ENCODE results near the gene LRRC8C. TPM values are rescaled to one million over a fixed set of nuclear protein-coding genes. Genes with fewer than 3 reads are reported as not detected.

The LRRC8C gene
- total RNA-seq, 1 experiment from 2014 or later: 8.4 TPM

GRCh38 chr1:89759036-89759435 is 126.1 kb downstream of the LRRC8C start:
- ATAC-seq (no peak), DNase-seq (ENCODE audit: low read depth, low spot score) (no peak)
- no peak overlapping the region for H3K9ac ChIP-seq (ENCODE audit: low read length)
- H3K4me3 ChIP-seq (replicated peaks in 1 of 2; ENCODE audit: low read depth in 1 of 2, low read length in 2 of 2): no peak overlapping the region
- H3K27ac ChIP-seq (ENCODE audit: low read depth, low read length): no peak overlapping the region
- no peaks in the 10 kb centered on the region; the same call in 1 of the 2 replicates for H3K27me3 ChIP-seq (ENCODE audit: insufficient read depth, low read length)
- no peak overlapping the region for H2AFZ ChIP-seq (ENCODE audit: low read depth, low read length, poor library complexity, severe bottlenecking)
- H3K79me2 ChIP-seq (ENCODE audit: insufficient read depth, low read length): no peaks in the 10 kb centered on the region
- ChIA-PET POLR2A (no interaction called here), RAD21 (ENCODE audit: low non-redundant PET in 1 of 2, low total read pairs in 2 of 2, uncharacterized antibody in 2 of 2, unreplicated experiment in 2 of 2) (no interaction called here), CTCF (no interaction called here)
- intact Hi-C loops (cut with micrococcal nuclease): no loop called here
- no TSS peak for BruUV-seq (replicated peaks)
- H3K4me1 ChIP-seq (ENCODE audit: control insufficient read depth in 1 of 2, insufficient read depth in 2 of 2, low read length in 2 of 2): peaks cover 0 to 8% of the 10 kb centered on the region in 2 experiments; a peak in 1 of 4 replicates
- no peak overlapping the region for H3K4me2 ChIP-seq (ENCODE audit: low read length)
- no peaks in the 10 kb centered on the region for H4K20me1 ChIP-seq (ENCODE audit: insufficient read depth)
- no peaks in the 10 kb centered on the region for H3K36me3 ChIP-seq (ENCODE audit: control insufficient read depth in 1 of 2, insufficient read depth in 2 of 2, low read length in 2 of 2)
- TF ChIP-seq ZBTB33 (IDR thresholded peaks at IDR 0.05; ENCODE audit: extremely low read depth, insufficient replicate concordance, low read length) (no peak), TCF7L2 (IDR thresholded peaks at IDR 0.05; ENCODE audit: borderline replicate concordance, extremely low read depth, insufficient read depth, insufficient read length) (no peak), SP1 (IDR thresholded peaks at IDR 0.05; ENCODE audit: low read depth) (no peak), POLR2AphosphoS5 (IDR thresholded peaks at IDR 0.05; ENCODE audit: low read depth, low read length) (no peak), YY1 (IDR thresholded peaks at IDR 0.05; ENCODE audit: extremely low read depth, insufficient replicate concordance, low read depth, low read length) (no peak), EZH2 (IDR thresholded peaks at IDR 0.05) (no peak), ZFX (IDR thresholded peaks at IDR 0.05) (no peak), FOSL1 (IDR thresholded peaks at IDR 0.05; ENCODE audit: low read depth) (no peak), REST (IDR thresholded peaks at IDR 0.05; ENCODE audit: low read depth) (no peak), POLR2A (IDR thresholded peaks at IDR 0.05; ENCODE audit: borderline replicate concordance, extremely low read depth, insufficient read depth, insufficient read length) (no peak)
- H3K9me2 ChIP-seq (ENCODE audit: insufficient read depth): no peaks in the 10 kb centered on the region
- no peaks in the 10 kb centered on the region for H3K9me3 ChIP-seq (ENCODE audit: control insufficient read depth in 1 of 2, insufficient read depth in 1 of 2, low read depth in 1 of 2, low read length in 2 of 2)

All from HCT116 (cell line).